IMR-90 (cell line): ENCODE results near the gene GGT5. TPM values are rescaled to one million over a fixed set of nuclear protein-coding genes. Genes with fewer than 3 reads are reported as not detected.
A peak's percentile ranks its signal among the peaks of the same experiment; 100 is the strongest.

Experiments used
- ATAC-seq: fragments of 200-7000 bp; cut with Tn5 transposase; 2 replicates; pipeline ENCODE4 v1.9.1; 2020; ENCODE audit warnings: low read depth, mild to moderate bottlenecking, moderate library complexity
- BruUV-seq: library from RNA; stranded (reverse); fragments of 400-500 nt; replicated peaks from 2 replicates; lab custom pipeline; 2021; lab: Mats Ljungman, UMichigan
- CTCF ChIA-PET: fragments of 300-600 bp; formaldehyde crosslinking; extraction: SDS; loops from one replicate; lab custom pipeline; 2021; ENCODE audit warnings: antibody characterized with exemption; lab: Yijun Ruan, JAX
- POLR2A ChIA-PET: fragments of 300-600 bp; sonication (Branson Sonifier 250); formaldehyde crosslinking; loops from one replicate; lab custom pipeline; 2022; ENCODE audit warnings: antibody characterized with exemption; ENCODE audit not compliant: unreplicated experiment; lab: Charles Lee
- DNase-seq: peaks from one replicate; pipeline ENCODE4 v3.0.0; 2013
- H2AFZ ChIP-seq: replicated peaks from 2 replicates; pipeline ENCODE3; 2013; ENCODE audit warnings: low read length, mild to moderate bottlenecking; ENCODE audit not compliant: poor library complexity
- H2AK5ac ChIP-seq: 2 replicates; pipeline ENCODE4 v1.6.1; 2013; ENCODE audit warnings: low read depth, low read length, inconsistent platforms
- H2AK9ac ChIP-seq: replicated peaks from 2 replicates; pipeline ENCODE3; 2013; ENCODE audit warnings: mild to moderate bottlenecking, low read depth, low read length, moderate library complexity; ENCODE audit not compliant: poor library complexity
- H2BK120ac ChIP-seq: 2 replicates; pipeline ENCODE4 v1.6.1; 2013; ENCODE audit warnings: low read depth, low read length, inconsistent platforms
- H2BK15ac ChIP-seq: 3 replicates; pipeline ENCODE4 v1.6.1; 2013; ENCODE audit warnings: low read depth, low read length, inconsistent platforms
- H2BK20ac ChIP-seq: 2 replicates; pipeline ENCODE4 v1.6.1; 2013; ENCODE audit warnings: low read depth, mild to moderate bottlenecking, inconsistent platforms, low read length, moderate library complexity
- H2BK5ac ChIP-seq: 2 replicates; pipeline ENCODE4 v1.6.1; 2013; ENCODE audit warnings: mild to moderate bottlenecking, low read depth, low read length, inconsistent platforms; ENCODE audit not compliant: poor library complexity, severe bottlenecking
- H3K14ac ChIP-seq: replicated peaks from 2 replicates; pipeline ENCODE4 v1.6.1; 2013; ENCODE audit warnings: low read depth, low read length, inconsistent platforms
- H3K18ac ChIP-seq: 2 replicates; pipeline ENCODE4 v1.6.1; 2013; ENCODE audit warnings: low read depth, low read length, control low read depth
- H3K23ac ChIP-seq: 2 replicates; pipeline ENCODE4 v1.6.1; 2013; ENCODE audit warnings: low read depth, low read length, inconsistent platforms
- H3K27ac ChIP-seq: 2 replicates; pipeline ENCODE4 v1.5.1; 2013; ENCODE audit warnings: mild to moderate bottlenecking, control low read depth, low read length; ENCODE audit not compliant: insufficient read depth
- H3K27me3 ChIP-seq: 2 replicates; pipeline ENCODE4 v1.6.1; 2013; ENCODE audit warnings: low read length; ENCODE audit not compliant: control insufficient read depth, insufficient read depth
- H3K36me3 ChIP-seq: 2 replicates; pipeline ENCODE4 v1.6.1; 2013; ENCODE audit warnings: low read length, mixed read lengths; ENCODE audit not compliant: control insufficient read depth, insufficient read depth
- H3K4ac ChIP-seq: 2 replicates; pipeline ENCODE4 v1.6.1; 2013; ENCODE audit warnings: low read depth, low read length, inconsistent platforms
- H3K4me1 ChIP-seq: 2 replicates; pipeline ENCODE4 v1.6.1; 2013; ENCODE audit warnings: low read length, mixed read lengths; ENCODE audit not compliant: control insufficient read depth, insufficient read depth
- H3K4me2 ChIP-seq: 2 replicates; pipeline ENCODE4 v1.6.1; 2013; ENCODE audit warnings: low read depth, mild to moderate bottlenecking, control low read depth, low read length, moderate library complexity
- H3K4me3 ChIP-seq: 2 replicates; pipeline ENCODE4 v1.5.1; 2013; ENCODE audit warnings: low read depth, mild to moderate bottlenecking, control low read depth, low read length, moderate library complexity; ENCODE audit not compliant: insufficient read depth
- H3K56ac ChIP-seq: 2 replicates; pipeline ENCODE4 v1.6.1; 2013; ENCODE audit warnings: low read length, inconsistent platforms; ENCODE audit not compliant: insufficient read depth; ENCODE audit errors: extremely low read depth
- H3K79me1 ChIP-seq, 2 experiments: 2 replicates each; pipeline ENCODE4 v1.6.1; 2013; ENCODE audit warnings: low read length in 2 of 2, inconsistent platforms in 1 of 2, low read depth in 1 of 2
- H3K9ac ChIP-seq: 2 replicates; pipeline ENCODE4 v1.6.1; 2013; ENCODE audit warnings: low read depth, low read length, control low read depth
- H3K9me1 ChIP-seq: 2 replicates; pipeline ENCODE4 v1.6.1; 2013; ENCODE audit warnings: low read length, inconsistent platforms; ENCODE audit not compliant: insufficient read depth
- H3K9me3 ChIP-seq: 2 replicates; pipeline ENCODE4 v1.6.1; 2013; ENCODE audit warnings: low read length; ENCODE audit not compliant: control insufficient read depth, insufficient read depth
- H4K20me1 ChIP-seq: 2 replicates; pipeline ENCODE4 v1.6.1; 2013; ENCODE audit warnings: low read length, inconsistent platforms; ENCODE audit not compliant: insufficient read depth
- H4K5ac ChIP-seq: 2 replicates; pipeline ENCODE4 v1.6.1; 2013; ENCODE audit warnings: mild to moderate bottlenecking, low read depth, low read length, control low read depth
- H4K8ac ChIP-seq, 2 experiments: 2 replicates each; pipeline ENCODE4 v1.6.1; 2013; ENCODE audit warnings: low read depth in 2 of 2, low read length in 2 of 2, control low read depth in 1 of 2, inconsistent platforms in 1 of 2
- H4K91ac ChIP-seq: 2 replicates; pipeline ENCODE4 v1.6.1; 2013; ENCODE audit warnings: low read depth, low read length, inconsistent platforms; ENCODE audit not compliant: insufficient read depth
- CTCF ChIP-seq: conservative IDR thresholded peaks from 2 replicates; pipeline ENCODE4 v1.5.1; 2012; ENCODE audit warnings: mild to moderate bottlenecking, low read depth, low read length, improper control_type of control experiment
- FOS ChIP-seq: fragments of 150-350 bp; IDR thresholded peaks from 2 replicates; pipeline ENCODE4 v1.6.1; 2016; ENCODE audit warnings: low read depth, low read length
- MAFK ChIP-seq: IDR thresholded peaks from 2 replicates; pipeline ENCODE4 v1.6.1; 2012; ENCODE audit warnings: low read depth, low read length, improper control_type of control experiment
- POLR2A ChIP-seq: IDR thresholded peaks from 2 replicates; pipeline ENCODE4 v1.6.1; 2012; ENCODE audit warnings: mild to moderate bottlenecking, low read depth, low read length
- RAD21 ChIP-seq: IDR thresholded peaks from 2 replicates; pipeline ENCODE4 v1.6.1; 2012; ENCODE audit warnings: low read length, improper control_type of control experiment
- RCOR1 ChIP-seq: IDR thresholded peaks from 2 replicates; pipeline ENCODE4 v1.6.1; 2012; ENCODE audit warnings: mild to moderate bottlenecking, low read length, improper control_type of control experiment; ENCODE audit not compliant: insufficient replicate concordance
- SMC3 ChIP-seq: fragments of 150-350 bp; IDR thresholded peaks from 2 replicates; pipeline ENCODE4 v1.6.1; 2016; ENCODE audit warnings: low read depth, mild to moderate bottlenecking, antibody characterized with exemption, low read length, moderate library complexity
- USF2 ChIP-seq: fragments of 150-350 bp; IDR thresholded peaks from 2 replicates; pipeline ENCODE4 v1.6.1; 2017; ENCODE audit warnings: mild to moderate bottlenecking, antibody characterized with exemption, low read length, low read depth
- WGBS, 2 experiments: methylation state at CpG; one replicate each; pipeline versions ENCODE4 v1.1.5 to v1.1.7; 2013; ENCODE audit warnings: missing lambda C conversion rate in 2 of 2; ENCODE audit not compliant: insufficient read length in 1 of 2; ENCODE audit errors: extremely low coverage in 2 of 2; 5-methylcytosine and 5-hydroxymethylcytosine counted together
- dilution Hi-C: fragments of 300-500 bp; cut with HindIII; formaldehyde crosslinking; loops from one replicate; pipeline ENCODE4 v1.14.3; 2018; ENCODE audit warnings: low sequenced_read_pairs; ENCODE audit not compliant: unreplicated experiment
- in situ Hi-C: fragments of 300-500 bp; cut with MboI; formaldehyde crosslinking; loops from 3 replicates; pipeline ENCODE4 v1.14.3; 2019; ENCODE audit warnings: low sequenced_read_pairs, inconsistent platforms, mixed read lengths
- intact Hi-C: fragments of 100-400 bp; cut with micrococcal nuclease; formaldehyde crosslinking; loops from 2 replicates; pipeline ENCODE4 v1.10.0; 2022
- polyA plus RNA-seq, 3 experiments: library from polyadenylated mRNA; depleted of rRNA; stranded (reverse); fragments of >200 nt; gene quantifications; 2 replicates each; pipeline ENCODE4 v1.2.3, GENCODE V29; 2012; ENCODE audit warnings: low replicate concordance in 1 of 3
- total RNA-seq: library from RNA; depleted of rRNA; stranded (reverse); fragments of >200 nt; gene quantifications from 2 replicates; pipeline ENCODE4 v1.2.3, GENCODE V29; 2012

Gene GGT5
- total and polyA plus RNA-seq, 2 of the 4 experiments (the other 2 are of a cell fraction) = 0.18 to 5.8 TPM

GRCh38 chr22:24284747-24285203 is 39.9 kb upstream of the GGT5 start:
- Histone ChIP-seq H2BK20ac (peak overlapping the region; percentile 15; the same call in 1 of the 2 replicates), H3K79me1 (peaks cover 13 to 53% of the 10 kb centered on the region in 2 experiments), H3K14ac (peak overlapping the region; percentile 0; the same call in 1 of the 2 replicates), H4K20me1 (peaks cover 26% of the 10 kb centered on the region), H3K36me3 (no peaks in the 10 kb centered on the region; the same call in 1 of the 2 replicates), H3K18ac (peak overlapping the region; percentile 46; the same call in 1 of the 2 replicates), H3K23ac (peak overlapping the region; percentile 66; the same call in 1 of the 2 replicates), H3K4me1 (peaks cover 9% of the 10 kb centered on the region), H2BK15ac (0 out of 3 replicates have a peak overlapping the region, but pooled peaks have one; percentile 11), H3K9ac (peak overlapping the region; percentile 30; the same call in 1 of the 2 replicates), H4K5ac (no peak overlapping the region; the same call in 1 of the 2 replicates), H2BK120ac (0 out of 2 replicates have a peak overlapping the region, but pooled peaks have one; percentile 10), H3K56ac (no peak overlapping the region), H3K9me1 (peaks cover 6% of the 10 kb centered on the region), H2AFZ (no peak overlapping the region), H3K27me3 (no peaks in the 10 kb centered on the region), H3K27ac (no peak overlapping the region), H4K8ac (peak overlapping the region in 1 of 2 experiments; percentile 6; a peak in 1 of 4 replicates), H3K4me3 (no peak overlapping the region), H3K4ac (peak overlapping the region; percentile 1; the same call in 1 of the 2 replicates), H3K9me3 (no peaks in the 10 kb centered on the region), H4K91ac (0 out of 2 replicates have a peak overlapping the region, but pooled peaks have one; percentile 5), H2AK5ac (no peak overlapping the region), H3K4me2 (peak overlapping the region; percentile 72; the same call in 1 of the 2 replicates), H2AK9ac (no peak overlapping the region), H2BK5ac (no peak overlapping the region)
- POLR2A ChIA-PET = no interaction called here
- no TSS peak for BruUV-seq
- intact Hi-C loops (no loop called here), in situ Hi-C loops (no loop called here), dilution Hi-C loops (no loop called here)
- ATAC-seq (peak; percentile 36; the same call in 1 of the 2 replicates), DNase-seq (peak; percentile 53)
- WGBS, 2 experiments = no CpG with 5 or more reads among the region's 2 CpGs
- peak; percentile 30; the same call in 1 of the 2 replicates for TF ChIP-seq FOS
- TF ChIP-seq CTCF = no peak
- TF ChIP-seq MAFK = no peak
- no peak for TF ChIP-seq SMC3
- no peak for TF ChIP-seq POLR2A
- TF ChIP-seq USF2 = no peak
- no peak for TF ChIP-seq RAD21
- TF ChIP-seq RCOR1 = no peak
- CTCF ChIA-PET = no interaction called here
